ENCODE results near the gene KLHL29.

GRCh38 chr2:23574919-23575654, 190.1 kb downstream of the KLHL29 start:
- no peak for TF ChIP-seq CTCF (conservative IDR thresholded peaks at IDR 0.05)
- TF ChIP-seq EZH2 (IDR thresholded peaks at IDR 0.05; ENCODE audit: low read depth) = no peak
